Mucosa of rectum (tissue), 2 donors: ENCODE data around the gene UTP25.

Experiments
- H3K27ac ChIP-seq, 2 donors: one replicate each; pipeline ENCODE4 v1.7.0; 2013; ENCODE audit warnings: inconsistent platforms in 2 of 2, low read depth in 2 of 2, low read length in 2 of 2
- H3K27me3 ChIP-seq, 2 donors: one replicate each; pipeline ENCODE4 v1.7.0; 2013; ENCODE audit warnings: low read length in 2 of 2; ENCODE audit not compliant: control insufficient read depth in 2 of 2, insufficient read depth in 2 of 2
- H3K36me3 ChIP-seq, 2 donors: one replicate each; pipeline ENCODE4 v1.7.0; 2013; ENCODE audit warnings: low read length in 2 of 2; ENCODE audit not compliant: control insufficient read depth in 2 of 2, insufficient read depth in 2 of 2
- H3K4me1 ChIP-seq, 2 donors: one replicate each; pipeline ENCODE4 v1.7.0; 2013; ENCODE audit warnings: low read length in 2 of 2, mild to moderate bottlenecking in 1 of 2; ENCODE audit not compliant: control insufficient read depth in 2 of 2, insufficient read depth in 2 of 2
- H3K4me3 ChIP-seq, 2 donors: one replicate each; pipeline ENCODE4 v1.7.0; 2013; ENCODE audit warnings: low read length in 2 of 2
- H3K9ac ChIP-seq, 2 donors: one replicate each; pipeline ENCODE4 v1.7.0; 2013; ENCODE audit warnings: low read length in 2 of 2, low read depth in 1 of 2, mild to moderate bottlenecking in 1 of 2
- H3K9me3 ChIP-seq, 2 donors: one replicate each; pipeline ENCODE4 v1.7.0; 2013; ENCODE audit warnings: low read length in 2 of 2; ENCODE audit not compliant: control insufficient read depth in 2 of 2
- donor health status: healthy.
- donor health status: Normal muscosa, but diverticular disease.

Gene UTP25, protein sequence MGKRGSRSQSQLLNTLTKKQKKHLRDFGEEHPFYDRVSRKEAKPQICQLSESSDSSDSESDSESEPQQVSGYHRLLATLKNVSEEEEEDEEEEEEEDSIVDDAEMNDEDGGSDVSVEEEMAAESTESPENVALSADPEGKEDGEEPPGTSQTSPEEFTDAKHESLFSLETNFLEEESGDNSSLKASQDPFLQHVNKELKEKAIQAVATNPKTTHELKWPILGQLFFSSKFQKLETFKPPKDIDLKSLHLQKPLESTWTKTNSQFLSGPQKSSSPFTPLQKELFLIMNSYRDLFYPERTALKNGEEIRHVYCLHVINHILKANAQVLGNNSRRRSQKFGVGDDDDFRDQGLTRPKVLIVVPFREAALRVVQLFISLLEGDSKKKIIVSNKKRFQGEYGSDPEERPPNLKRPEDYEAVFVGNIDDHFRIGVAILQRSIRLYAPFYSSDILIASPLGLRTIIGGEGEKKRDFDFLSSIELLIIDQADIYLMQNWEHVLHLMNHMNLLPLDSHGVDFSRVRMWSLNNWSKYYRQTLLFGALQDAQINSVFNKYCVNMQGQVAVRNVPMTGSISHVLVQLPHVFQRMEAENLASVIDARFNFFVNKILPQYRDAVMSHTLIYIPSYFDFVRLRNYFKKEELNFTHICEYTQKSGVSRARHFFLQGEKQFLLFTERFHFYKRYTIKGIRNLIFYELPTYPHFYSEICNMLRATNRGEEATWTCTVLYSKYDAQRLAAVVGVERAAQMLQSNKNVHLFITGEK

GRCh38 chr1:209827384-209828262 lies at the start of gene UTP25:
TSS of gene UTP25 (plus strand) at chr1:209827972. CDS start at chr1:209828064, 92 bp downstream.
- H3K36me3 ChIP-seq = peaks cover 6 to 12% of the 10 kb centered on the region in 2 donors
- H3K27ac ChIP-seq = peak within 1 kb of the TSS; percentile 76 to 91
- no peaks in the 10 kb centered on the region for H3K27me3 ChIP-seq
- peak within 1 kb of the TSS; percentile 96 to 98 for H3K4me3 ChIP-seq
- peak within 1 kb of the TSS; percentile 77 to 78 for H3K9ac ChIP-seq
- H3K4me1 ChIP-seq = peaks cover 6 to 21% of the 10 kb centered on the region in 2 donors
- H3K9me3 ChIP-seq = no peaks in the 10 kb centered on the region

- Histone ChIP-seq H3K9ac (no peak overlapping the region), H3K4me3 (no peak overlapping the region), H3K4me1 (peaks cover 3 to 6% of the 10 kb centered on the region in 2 donors), H3K27ac (no peak overlapping the region), H3K9me3 (no peaks in the 10 kb centered on the region), H3K36me3 (peaks cover 2 to 11% of the 10 kb centered on the region in 2 donors), H3K27me3 (no peaks in the 10 kb centered on the region)
These were observed 49.7 kb upstream of the UTP25 start for GRCh38 chr1:209778102-209778501.

GRCh38 chr1:209780268-209780667 lies 47.5 kb upstream of the UTP25 start:
- Histone ChIP-seq H3K9me3 (no peaks in the 10 kb centered on the region), H3K27ac (no peak overlapping the region), H3K9ac (no peak overlapping the region), H3K36me3 (peaks cover 2 to 8% of the 10 kb centered on the region in 2 donors), H3K27me3 (no peaks in the 10 kb centered on the region), H3K4me3 (no peak overlapping the region), H3K4me1 (peaks cover 15 to 19% of the 10 kb centered on the region in 2 donors)

GRCh38 chr1:209783386-209783785 lies 44.4 kb upstream of the UTP25 start:
- Histone ChIP-seq H3K9me3 (no peaks in the 10 kb centered on the region), H3K27ac (no peak overlapping the region), H3K4me3 (peak overlapping the region in 1 of 2 donors; percentile 95), H3K36me3 (peaks cover 2 to 7% of the 10 kb centered on the region in 2 donors), H3K9ac (peak overlapping the region; percentile 89 to 98), H3K27me3 (no peaks in the 10 kb centered on the region), H3K4me1 (peaks cover 28 to 42% of the 10 kb centered on the region in 2 donors)

DNA sequence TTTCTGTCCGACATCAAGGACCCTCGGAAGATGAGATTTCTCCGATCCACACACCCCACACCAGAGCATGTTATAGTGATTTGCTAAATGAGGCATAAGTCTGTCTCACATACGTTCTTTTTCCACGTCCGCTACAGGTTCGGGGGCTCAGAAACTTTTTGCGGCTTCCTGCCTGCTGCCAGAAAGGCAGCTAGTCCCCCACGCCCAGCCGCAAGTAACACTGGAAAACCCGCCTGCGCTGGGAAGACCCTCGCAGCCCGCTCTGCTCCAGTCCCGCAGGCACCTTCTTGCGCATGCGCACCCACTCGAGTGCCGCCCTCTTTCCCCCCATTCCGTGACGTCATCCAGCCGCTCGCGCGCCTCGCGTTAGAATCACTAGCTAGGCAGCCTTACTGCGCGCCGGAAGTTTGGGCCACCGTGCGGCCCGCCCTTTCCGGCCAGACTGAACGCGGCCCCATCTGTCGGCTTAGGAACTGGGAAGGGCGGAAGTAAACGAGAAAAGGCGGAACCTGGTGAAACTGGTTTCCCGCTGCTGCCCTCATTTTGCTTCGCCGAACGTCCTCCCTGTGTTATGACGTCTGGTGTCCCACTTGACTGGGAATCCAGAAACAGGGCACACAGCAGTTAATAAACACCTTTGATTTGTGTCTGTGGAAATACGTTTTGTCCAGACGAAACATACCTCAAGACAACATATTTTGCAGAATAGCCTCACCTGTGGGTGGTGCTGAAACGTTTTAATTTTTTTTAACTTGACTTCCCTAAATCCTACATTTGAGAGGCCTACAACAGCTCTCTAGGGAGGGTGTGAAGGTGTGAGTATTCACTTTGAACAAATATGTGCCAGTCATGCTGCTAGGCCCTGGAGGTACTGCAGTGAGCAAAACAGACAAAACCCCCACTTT lies 43.3 kb upstream of the UTP25 start, which contains the start of gene C1orf74:
TSS of gene C1orf74 (minus strand) at position 295 of the 905 bp plus-strand sequence. CDS start 925 bp downstream, outside the sequence.
- Histone ChIP-seq H3K27me3 (no peaks in the 10 kb centered on the region), H3K9me3 (no peaks in the 10 kb centered on the region), H3K27ac (peak within 1 kb of the TSS; percentile 86 to 95), H3K9ac (peak within 1 kb of the TSS; percentile 89 to 98), H3K4me3 (peak within 1 kb of the TSS; percentile 83 to 95), H3K4me1 (peaks cover 29 to 42% of the 10 kb centered on the region in 2 donors), H3K36me3 (peaks cover 8 to 19% of the 10 kb centered on the region in 2 donors)

GRCh38 chr1:209785592-209785991 lies 42.2 kb upstream of the UTP25 start:
- Histone ChIP-seq H3K9ac (no peak overlapping the region), H3K4me1 (peaks cover 29 to 48% of the 10 kb centered on the region in 2 donors), H3K4me3 (no peak overlapping the region), H3K36me3 (peaks cover 17 to 29% of the 10 kb centered on the region in 2 donors), H3K9me3 (no peaks in the 10 kb centered on the region), H3K27me3 (no peaks in the 10 kb centered on the region), H3K27ac (peak overlapping the region; percentile 2 to 86)

- H3K36me3 ChIP-seq = peaks cover 15 to 29% of the 10 kb centered on the region in 2 donors
- H3K9me3 ChIP-seq = no peaks in the 10 kb centered on the region
- no peak overlapping the region for H3K4me3 ChIP-seq
- H3K27me3 ChIP-seq = no peaks in the 10 kb centered on the region
- H3K27ac ChIP-seq = peak overlapping the region in 1 of 2 donors; percentile 2
- H3K4me1 ChIP-seq = peaks cover 29 to 52% of the 10 kb centered on the region in 2 donors
- H3K9ac ChIP-seq = no peak overlapping the region
These were observed 41.6 kb upstream of the UTP25 start for GRCh38 chr1:209786146-209786545.

- Histone ChIP-seq H3K27me3 (no peaks in the 10 kb centered on the region), H3K4me1 (peaks cover 36 to 63% of the 10 kb centered on the region in 2 donors), H3K27ac (peak overlapping the region; percentile 79 to 82), H3K4me3 (peak overlapping the region in 1 of 2 donors; percentile 21), H3K9me3 (no peaks in the 10 kb centered on the region), H3K36me3 (peaks cover 15 to 29% of the 10 kb centered on the region in 2 donors), H3K9ac (peak overlapping the region in 1 of 2 donors; percentile 44)
These were observed 40.2 kb upstream of the UTP25 start for GRCh38 chr1:209787551-209787950.

GRCh38 chr1:209789245-209789644 lies 38.5 kb upstream of the UTP25 start:
- Histone ChIP-seq H3K9me3 (no peaks in the 10 kb centered on the region), H3K27me3 (no peaks in the 10 kb centered on the region), H3K4me3 (no peak overlapping the region), H3K27ac (no peak overlapping the region), H3K9ac (no peak overlapping the region), H3K4me1 (peaks cover 30 to 54% of the 10 kb centered on the region in 2 donors), H3K36me3 (peaks cover 26 to 43% of the 10 kb centered on the region in 2 donors)
